Thyroid gland (tissue), 4 donors: ENCODE results near the gene OSBPL5.

Experiments used
- CTCF ChIP-seq, 6 experiments: fragments of 200-600 bp in 3 of 6; fragments of 450-650 bp in 3 of 6; sonication (generic) in 3 of 6; IDR thresholded peaks; one replicate each; pipeline ENCODE4 v1.5.1; 2016 to 2019; ENCODE audit warnings: antibody characterized with exemption in 6 of 6, mild to moderate bottlenecking in 2 of 6, inconsistent platforms in 1 of 6, moderate library complexity in 1 of 6
- POLR2A ChIP-seq, 2 donors: fragments of 450-650 bp; IDR thresholded peaks; one replicate each; pipeline ENCODE4 v1.6.1; 2017; ENCODE audit warnings: antibody characterized with exemption in 2 of 2, mild to moderate bottlenecking in 2 of 2, moderate library complexity in 1 of 2

GRCh38 chr11:3190600-3190999 lies 25.5 kb upstream of the OSBPL5 start:
- no peak for TF ChIP-seq CTCF (IDR thresholded peaks at IDR 0.05)
- no peak for TF ChIP-seq POLR2A (IDR thresholded peaks at IDR 0.05)
